GM19035 (cell line): ENCODE measurements around the gene MMP11.

Source experiments
- ATAC-seq: cut with Tn5 transposase; IDR thresholded peaks from one replicate; pipeline ENCODE4 v1.9.1; 2021; ENCODE audit not compliant: unreplicated experiment

MMP11 gene

DNA sequence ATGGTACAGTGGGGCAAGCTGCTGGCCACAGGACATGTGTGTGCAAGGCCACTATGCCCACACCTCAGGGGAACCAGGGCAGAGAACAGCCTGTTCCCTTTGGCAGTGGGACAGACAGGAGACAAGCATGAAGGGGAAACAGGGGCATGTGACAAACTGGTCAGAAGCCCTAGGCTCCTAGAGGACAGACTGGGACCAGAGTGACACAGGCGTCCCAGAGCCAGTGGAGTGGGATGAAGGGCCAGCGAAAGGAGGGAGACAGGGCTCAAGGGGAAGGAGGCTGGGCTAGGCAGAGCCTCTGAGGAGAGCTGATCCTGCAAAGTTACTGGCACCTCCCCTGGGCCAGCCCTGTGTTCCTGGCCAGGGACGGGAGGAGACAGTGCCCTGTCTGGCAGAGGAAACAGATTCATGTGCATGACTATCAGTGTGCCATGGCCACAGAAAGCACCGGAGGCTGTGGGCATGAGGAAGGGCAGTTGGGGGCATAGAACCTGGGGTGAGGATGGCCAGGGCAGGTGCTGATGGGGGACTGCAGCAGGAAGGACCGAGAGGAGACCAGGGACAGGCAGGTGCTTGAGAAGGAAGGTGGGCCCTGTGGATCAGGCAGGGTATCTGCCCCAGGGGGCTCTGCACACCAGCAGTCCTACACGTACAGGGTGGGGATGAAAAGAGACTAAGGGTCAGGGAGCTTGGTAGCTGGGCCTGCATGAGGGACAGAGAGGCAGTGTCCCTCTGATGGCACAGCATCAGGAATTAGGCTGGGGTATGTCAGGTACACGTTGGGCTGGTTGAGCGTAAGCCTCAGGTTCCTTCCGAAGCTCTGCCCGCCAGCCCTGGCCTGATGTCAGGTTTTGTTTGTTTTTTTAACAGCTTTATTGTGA, 56.4 kb downstream of the MMP11 start:
- no peak for ATAC-seq

DNA sequence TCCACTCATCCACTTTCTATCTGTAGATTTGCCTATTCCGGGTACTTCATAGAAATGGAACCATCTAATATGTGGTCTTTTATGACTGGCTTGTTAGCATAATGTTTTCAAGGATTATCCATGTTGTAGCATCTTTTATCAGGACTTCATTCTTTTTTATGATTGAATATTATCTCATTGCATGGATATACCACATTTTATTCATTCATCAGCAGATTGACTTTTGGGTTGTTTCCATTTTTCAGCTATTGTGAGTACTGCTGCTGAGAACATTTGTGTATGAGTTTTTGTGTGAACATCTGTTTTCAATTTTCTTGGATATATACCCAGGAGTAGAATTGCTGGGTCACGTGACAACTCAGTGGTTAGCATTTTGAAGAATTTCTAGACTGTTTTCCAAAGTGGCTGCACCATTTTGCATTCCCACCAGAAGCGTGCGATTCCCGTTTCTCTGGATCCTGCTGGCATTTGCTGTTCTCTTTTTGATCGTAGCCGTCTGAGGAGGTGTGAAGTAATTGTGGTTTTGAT, 57.3 kb downstream of the MMP11 start:
- no peak for ATAC-seq

DNA sequence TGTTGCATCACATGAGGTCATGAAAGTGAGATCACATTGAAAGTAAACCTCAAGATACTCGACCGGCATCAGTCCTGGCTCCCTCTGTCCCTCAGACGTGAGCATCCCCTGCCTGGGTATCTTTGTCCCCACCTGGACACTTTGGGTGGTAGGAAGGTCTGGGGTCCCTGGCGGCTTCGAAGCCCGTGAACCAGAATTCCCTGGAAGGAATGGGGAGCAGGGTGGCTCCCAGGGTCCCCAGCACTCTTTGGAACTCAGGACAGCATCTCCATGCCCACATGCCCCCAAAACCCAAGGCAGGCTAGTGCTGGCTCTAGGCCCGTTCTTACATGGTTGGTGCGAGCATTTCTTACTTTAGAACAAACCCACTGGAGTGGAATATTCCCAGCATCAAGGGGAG, 58.6 kb downstream of the MMP11 start:
- ATAC-seq: no peak

DNA sequence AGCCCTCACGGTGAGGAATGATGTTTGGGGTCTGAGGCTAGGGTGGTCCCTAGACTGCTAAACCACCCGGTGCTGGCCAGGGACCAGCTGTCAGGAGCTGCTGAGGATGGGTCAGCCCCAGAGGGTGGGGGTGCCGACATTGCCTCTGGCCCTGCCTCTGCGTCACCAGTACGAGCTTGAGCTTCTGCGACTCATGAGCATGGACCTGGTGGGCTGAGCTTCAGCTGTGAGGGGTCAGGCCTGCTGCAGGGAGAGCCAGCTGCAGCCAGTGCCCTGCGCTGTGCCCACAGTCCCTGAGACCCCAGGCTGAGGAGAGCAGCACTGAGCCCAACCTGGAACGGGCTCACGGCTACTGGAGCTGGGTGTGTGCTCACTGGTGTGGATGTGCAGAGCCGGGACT, 59.1 kb downstream of the MMP11 start:
- no peak for ATAC-seq

DNA sequence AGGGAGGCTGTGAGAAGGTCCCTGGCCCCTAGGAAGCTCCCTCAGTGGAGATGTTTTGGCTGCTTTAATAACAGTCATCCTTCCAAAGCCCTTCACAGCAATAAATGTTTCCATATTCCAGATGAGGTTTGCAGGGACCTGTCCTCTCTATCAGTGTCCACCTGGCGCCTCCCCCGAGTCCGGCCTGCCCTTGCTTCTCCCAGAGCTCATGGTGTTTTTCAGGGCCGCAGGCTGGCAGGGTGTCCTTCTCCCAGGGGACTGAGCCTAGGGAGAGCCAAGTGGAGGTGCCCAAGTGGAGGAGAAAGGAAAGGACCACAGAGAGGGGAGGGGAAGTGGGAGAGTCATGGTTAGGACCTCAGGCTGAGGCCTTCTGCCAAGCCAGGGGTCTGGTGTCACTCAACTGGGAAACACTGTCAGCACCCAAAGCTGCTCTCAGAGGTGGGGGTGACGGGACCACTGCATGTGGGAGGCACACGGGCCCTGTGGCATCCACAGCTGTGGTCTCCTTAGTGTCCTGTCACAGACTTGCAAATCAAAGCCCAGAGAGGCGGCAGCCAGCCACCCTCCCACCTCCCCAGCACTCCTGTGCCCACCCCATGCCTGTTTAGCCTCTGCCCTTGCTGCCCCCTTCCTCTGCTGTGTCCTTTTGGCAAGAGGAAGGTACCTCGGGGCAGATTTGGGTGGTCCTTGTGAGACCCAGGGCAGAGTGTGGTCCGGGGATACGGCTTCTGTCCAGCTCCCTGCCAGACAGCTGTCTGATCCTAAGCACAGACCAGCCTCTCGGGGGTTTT, 59.8 kb downstream of the MMP11 start:
- ATAC-seq: no peak

DNA sequence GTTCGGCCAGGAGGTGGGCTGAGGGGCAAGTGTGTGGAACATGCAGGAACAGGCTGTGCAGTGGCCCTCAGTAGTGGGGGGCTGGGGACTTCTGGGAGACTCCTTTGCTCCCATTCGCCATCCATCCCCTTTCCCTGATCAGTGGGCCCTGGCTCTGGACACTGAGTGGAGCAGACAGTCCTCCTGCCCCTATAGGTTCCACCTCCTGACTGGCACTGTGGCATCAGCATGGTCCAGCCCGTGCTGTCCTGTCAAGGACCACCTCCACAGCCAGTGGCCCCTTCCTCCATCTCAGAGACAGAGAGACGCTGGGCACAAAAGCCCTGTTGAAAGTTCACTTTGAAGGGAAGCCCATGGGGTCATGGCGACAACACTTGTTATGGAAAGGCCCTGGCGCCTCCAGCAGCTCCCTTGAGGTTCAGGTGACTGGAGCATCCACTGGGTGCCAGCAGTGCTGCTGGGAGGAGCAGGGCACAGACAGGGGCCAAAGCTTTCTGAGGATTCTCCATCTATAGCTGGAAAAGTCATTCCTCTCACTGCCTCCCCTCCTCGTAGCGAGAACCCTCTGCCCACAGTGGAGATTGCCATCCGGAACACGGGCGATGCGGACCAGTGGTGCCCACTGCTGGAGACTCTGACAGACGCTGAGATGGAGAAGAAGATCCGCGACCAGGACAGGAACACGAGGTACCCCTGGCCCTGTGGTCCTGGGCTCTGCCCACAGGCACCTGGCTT, 60.5 kb downstream of the MMP11 start:
- ATAC-seq: no peak
